SKM-1 (cell line): Measurements from ENCODE around the gene SYT8.

Experiments
- DNase-seq: peaks from one replicate; lab custom pipeline; 2025; ENCODE audit not compliant: unreplicated experiment; lab: John Stamatoyannopoulos, UW

Gene SYT8

GRCh38 chr11:1857064-1857463 is 22.3 kb downstream of the SYT8 start:
- DNase-seq, result no peak

- DNase-seq, result no peak
Measured at GRCh38 chr11:1858154-1858553, 23.4 kb downstream of the SYT8 start.

- no peak for DNase-seq
Measured at GRCh38 chr11:1858576-1858975, 23.8 kb downstream of the SYT8 start.

- DNase-seq, result no peak
Measured at GRCh38 chr11:1859004-1859403, 24.2 kb downstream of the SYT8 start.

GRCh38 chr11:1860108-1860507 is 25.3 kb downstream of the SYT8 start:
- DNase-seq, result no peak

GRCh38 chr11:1861435-1862411 is 26.9 kb downstream of the SYT8 start:
- DNase-seq, result no peak

- DNase-seq, result no peak
Measured at GRCh38 chr11:1862588-1863351, 28.0 kb downstream of the SYT8 start.

- DNase-seq, result no peak
Measured at GRCh38 chr11:1863352-1864216, 28.8 kb downstream of the SYT8 start.

- no peak for DNase-seq
Measured at GRCh38 chr11:1864231-1864630, 29.4 kb downstream of the SYT8 start.

- no peak for DNase-seq
Measured at GRCh38 chr11:1864831-1865665, 30.3 kb downstream of the SYT8 start.

GRCh38 chr11:1866226-1866625 is 31.4 kb downstream of the SYT8 start:
- no peak for DNase-seq

- DNase-seq, result no peak
Measured at GRCh38 chr11:1866776-1867175, 32.0 kb downstream of the SYT8 start.

GRCh38 chr11:1867381-1867780 is 32.6 kb downstream of the SYT8 start:
- DNase-seq, result no peak

GRCh38 chr11:1868056-1868635 is 33.4 kb downstream of the SYT8 start:
- DNase-seq, result no peak

GRCh38 chr11:1868636-1869291 is 34.0 kb downstream of the SYT8 start:
- no peak for DNase-seq

- DNase-seq, result no peak
Measured at GRCh38 chr11:1869427-1870325, 34.9 kb downstream of the SYT8 start.

GRCh38 chr11:1870326-1870696 is 35.5 kb downstream of the SYT8 start:
- DNase-seq, result no peak

GRCh38 chr11:1870721-1871466 is 36.1 kb downstream of the SYT8 start:
- DNase-seq, result no peak
